Measurements from ENCODE around the gene LRRFIP1.
"Not testable (repeated sequence)": the region's sequence is repeated elsewhere in the genome, so short reads cannot be mapped to it uniquely, and the experiment has no call there.

LRRFIP1 gene

DNA sequence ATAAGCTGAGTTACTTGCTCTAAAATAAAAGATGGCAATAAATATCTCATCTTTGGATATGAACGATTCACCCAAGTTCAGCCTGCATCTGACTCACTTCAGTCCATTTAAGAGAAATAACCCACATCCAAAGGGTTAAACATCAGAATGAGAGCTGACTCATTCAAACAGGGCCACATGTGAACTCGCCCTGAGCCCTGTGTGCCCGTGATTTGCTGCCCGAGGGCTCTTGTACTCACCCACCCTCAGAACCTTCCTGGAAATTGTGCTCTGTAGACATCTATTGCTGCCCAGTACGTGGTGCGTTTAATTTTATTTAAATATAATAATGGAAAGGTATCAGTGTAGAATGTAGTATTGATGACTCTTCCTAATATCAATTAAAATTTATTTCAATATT is 104.3 kb downstream of the LRRFIP1 start:
- DNase-seq = peak in 1 of 2 donors; percentile 28

DNA sequence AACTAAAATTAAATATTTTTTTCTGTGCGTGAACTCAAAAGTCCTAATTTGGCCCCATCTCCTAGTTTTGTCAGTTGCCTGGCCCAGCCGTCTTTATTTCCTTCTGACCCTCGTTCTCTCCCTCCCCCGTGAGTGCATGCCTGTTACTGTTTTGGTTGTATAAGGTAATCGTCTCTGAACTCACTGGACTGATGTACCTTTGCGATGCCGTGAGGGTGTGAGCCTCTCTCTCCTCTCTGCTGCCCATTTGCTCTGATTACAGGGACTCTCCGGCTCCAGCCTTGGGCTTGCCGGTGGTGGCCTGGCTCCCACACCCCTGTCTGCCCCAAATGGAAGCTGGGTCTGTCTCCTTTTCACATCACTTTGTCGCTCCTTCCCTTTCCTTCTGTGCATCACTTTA is 104.7 kb downstream of the LRRFIP1 start:
- no peak for DNase-seq

- DNase-seq = no peak
Measured at GRCh38 chr2:237732790-237733381, 105.5 kb downstream of the LRRFIP1 start.

- DNase-seq = no peak
Measured at GRCh38 chr2:237733677-237734300, 106.4 kb downstream of the LRRFIP1 start.

DNA sequence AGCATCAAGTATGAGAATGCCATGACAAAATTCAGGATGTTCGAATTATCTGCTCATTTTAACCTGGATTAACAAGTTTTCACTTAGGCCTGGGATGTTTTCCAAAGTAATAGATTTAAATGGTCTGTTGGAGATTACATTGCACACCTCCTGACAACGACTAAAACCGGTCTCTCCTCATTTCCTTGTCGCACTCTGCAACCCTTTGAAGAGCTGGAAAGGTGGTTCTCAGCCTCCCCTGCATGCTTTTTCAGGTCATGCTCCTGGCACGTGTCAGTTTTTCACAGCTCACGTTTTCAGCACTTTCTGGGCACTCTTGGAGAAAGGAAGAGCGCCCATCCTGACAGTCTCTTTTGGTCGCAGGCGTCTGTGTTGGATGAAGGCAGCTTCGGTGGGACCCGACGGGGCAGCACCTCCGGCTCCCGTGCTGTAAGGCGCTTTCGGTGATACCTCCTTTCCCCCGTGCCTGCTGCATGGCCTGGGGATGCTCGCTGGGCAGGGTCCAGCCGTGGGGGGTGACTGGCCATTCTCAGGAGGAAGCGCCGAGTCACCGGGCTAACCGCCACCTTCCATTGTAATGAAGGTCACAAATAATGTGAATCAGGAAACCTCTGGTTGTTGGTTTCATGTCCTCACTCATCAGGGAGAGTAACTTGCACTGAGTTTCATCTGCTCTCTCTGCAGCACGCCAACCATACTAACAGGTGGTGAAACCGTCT is 107.7 kb downstream of the LRRFIP1 start:
- no peak for DNase-seq

DNA sequence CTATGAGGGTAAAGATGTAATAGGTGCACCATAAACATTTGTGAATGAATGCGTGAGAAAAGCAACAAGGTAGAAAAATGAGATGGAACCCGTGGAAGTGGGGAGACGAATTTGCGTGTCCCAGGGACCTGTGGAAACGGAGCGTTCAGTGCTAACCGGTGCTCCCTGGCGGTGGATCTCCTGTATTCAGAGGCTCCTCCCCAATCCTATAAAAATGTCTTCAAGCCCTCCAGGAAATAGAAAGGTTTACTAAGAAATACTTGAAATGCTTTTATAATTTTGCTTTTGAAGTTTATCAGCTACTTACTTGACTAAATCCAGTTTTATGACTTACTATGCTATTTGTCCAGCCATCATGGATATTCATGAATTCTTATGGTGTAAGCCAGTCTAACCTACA is 108.4 kb downstream of the LRRFIP1 start:
- no peak for DNase-seq

GRCh38 chr2:237736783-237737182 is 109.4 kb downstream of the LRRFIP1 start:
- no peak for DNase-seq

DNA sequence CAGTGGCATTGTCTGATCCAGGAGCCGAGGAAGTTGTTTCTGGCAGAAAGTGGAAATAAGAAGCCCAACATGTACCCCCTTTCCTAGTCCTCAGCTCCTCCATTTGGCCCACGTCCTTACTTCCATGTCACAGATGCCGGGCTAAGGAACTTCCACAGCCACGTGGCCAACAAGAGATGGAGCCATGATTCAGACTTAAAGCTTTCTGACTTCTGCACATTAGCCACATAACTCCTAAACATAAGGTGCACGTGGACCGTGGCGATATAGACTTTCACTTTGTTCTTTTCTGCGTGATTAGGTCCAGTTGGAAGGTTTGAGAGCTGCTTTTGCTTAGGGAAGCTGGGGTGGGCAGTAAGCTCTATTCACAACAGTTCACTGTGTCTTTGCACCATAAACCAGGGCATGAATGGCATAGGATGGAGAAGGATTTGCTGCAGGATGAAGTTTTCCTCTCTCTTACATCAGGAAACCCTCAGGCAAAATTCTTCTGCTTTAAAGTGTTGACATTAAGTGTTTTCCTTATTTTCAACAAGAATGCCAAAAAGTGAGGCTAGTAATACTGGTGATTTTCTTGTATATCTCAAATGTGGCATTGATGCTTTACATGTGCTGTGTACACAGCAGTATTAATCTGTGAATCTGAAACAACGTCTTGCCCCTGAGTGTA is 109.9 kb downstream of the LRRFIP1 start:
- DNase-seq = no peak

GRCh38 chr2:237738255-237738654 is 110.9 kb downstream of the LRRFIP1 start:
- DNase-seq = no peak

DNA sequence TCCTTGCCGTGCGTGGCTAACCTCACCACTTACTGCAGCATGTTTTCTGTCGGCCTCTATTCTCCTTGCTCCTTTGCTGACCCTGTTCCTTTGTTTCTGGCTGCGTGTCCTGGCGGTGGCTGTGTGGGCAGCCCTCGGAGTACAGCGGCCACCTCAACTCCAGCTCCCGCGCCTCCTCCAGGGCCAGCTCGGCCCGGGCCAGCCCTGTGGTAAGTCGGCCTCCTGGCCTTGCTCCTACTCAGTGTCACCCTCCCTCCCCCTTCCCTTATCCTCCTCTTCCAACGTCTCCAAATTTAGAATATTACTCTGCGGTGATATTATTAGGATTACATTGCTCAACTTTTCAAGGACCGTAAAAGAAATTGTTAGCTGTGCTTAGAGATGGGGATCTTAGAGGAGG is 111.7 kb downstream of the LRRFIP1 start:
- DNase-seq = no peak

- DNase-seq = no peak
Measured at GRCh38 chr2:237742191-237742590, 114.8 kb downstream of the LRRFIP1 start.

- no peak for DNase-seq
Measured at GRCh38 chr2:237742614-237743013, 115.2 kb downstream of the LRRFIP1 start.

DNA sequence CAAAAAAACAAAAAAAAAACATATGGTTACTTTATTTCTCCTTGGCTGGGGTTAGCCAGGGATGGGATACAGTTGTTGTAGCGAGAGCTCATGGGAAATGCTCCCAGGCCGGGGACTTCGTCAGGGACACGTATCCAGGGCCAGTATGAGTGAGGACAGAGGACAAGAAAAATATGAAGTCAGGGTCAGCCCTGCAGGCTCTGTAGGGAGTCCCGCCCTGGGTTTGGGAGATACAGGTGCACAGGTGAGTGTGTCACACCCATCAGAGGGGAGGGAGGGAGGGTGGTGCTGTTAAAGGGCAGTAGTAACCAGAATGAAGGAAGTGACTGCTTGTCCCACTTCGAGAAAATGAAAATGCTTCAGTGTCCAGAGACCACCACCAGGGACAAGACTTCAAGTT is 115.6 kb downstream of the LRRFIP1 start:
- DNase-seq = no peak

GRCh38 chr2:237743561-237744269 is 116.3 kb downstream of the LRRFIP1 start:
- no peak for DNase-seq

DNA sequence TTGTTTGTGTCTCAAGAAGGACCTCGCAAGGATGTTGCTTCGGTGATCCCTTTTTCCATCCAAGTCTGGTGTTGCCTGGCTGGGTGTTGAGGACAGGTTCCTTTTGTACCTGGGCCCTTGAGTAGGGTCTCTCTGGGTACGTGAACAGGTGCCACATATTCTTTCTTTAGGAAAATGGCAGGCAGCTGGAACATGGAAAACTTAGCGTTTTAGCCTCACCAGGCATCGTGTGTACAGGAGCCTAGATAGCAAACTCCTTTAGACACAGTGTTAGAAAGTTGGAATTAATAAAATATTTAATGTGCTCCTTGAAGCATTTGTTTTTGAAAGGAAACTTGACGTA is 116.9 kb downstream of the LRRFIP1 start:
- no peak for DNase-seq

DNA sequence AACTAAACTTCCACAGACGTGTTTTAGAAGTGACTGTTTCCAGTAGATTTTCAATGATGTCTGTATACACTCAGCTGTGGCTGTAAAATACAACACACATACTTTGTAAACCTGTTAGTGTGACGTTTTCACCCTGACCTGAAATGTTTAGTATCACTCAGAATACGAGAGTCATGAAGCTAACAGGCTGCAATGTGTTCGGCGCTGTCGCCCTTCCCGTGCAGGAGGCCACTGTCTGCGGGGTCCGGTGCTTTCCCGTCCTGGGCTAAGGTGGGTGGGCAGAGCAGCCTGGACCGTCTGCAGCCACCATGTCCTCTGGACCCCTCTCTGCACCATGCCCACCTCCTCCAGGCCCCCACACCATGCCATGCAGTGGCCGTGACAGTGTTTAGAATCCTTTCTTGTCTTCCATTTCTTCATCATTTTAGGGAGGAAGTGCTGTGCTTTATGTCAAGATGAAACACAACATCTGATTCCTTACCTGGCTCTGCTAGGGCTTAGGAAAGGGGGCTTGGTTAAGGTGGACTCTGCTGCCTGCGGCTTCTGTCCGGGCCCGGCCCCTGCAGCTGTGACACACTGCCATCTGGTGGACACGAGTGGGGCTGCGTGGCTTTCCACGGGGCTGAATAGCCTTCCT is 117.3 kb downstream of the LRRFIP1 start:
- peak; percentile 76 to 78 for DNase-seq

GRCh38 chr2:237745250-237745613 is 117.8 kb downstream of the LRRFIP1 start:
- no peak for DNase-seq

- DNase-seq = no peak
Measured at GRCh38 chr2:237746302-237747080, 119.1 kb downstream of the LRRFIP1 start.

DNA sequence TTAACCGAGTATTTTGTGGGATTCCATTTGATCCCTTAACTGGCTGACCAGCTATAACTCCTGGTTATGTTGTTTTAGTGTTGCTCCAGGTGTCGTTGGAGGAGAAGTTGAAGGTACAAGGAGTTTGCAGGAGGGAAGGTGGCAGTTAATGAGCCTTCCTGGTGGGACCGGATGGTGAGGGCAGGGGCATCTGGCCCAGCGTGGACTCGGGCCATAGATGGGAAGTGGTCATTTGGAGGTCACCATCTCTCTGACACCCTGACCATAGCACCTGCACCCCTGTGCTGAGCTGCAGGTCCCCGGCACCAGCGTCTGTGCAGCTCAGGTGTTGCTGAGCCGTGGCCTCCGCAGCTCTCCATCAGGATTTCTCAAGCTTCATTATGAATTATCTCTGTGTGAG is 119.8 kb downstream of the LRRFIP1 start:
- DNase-seq = no peak

DNA sequence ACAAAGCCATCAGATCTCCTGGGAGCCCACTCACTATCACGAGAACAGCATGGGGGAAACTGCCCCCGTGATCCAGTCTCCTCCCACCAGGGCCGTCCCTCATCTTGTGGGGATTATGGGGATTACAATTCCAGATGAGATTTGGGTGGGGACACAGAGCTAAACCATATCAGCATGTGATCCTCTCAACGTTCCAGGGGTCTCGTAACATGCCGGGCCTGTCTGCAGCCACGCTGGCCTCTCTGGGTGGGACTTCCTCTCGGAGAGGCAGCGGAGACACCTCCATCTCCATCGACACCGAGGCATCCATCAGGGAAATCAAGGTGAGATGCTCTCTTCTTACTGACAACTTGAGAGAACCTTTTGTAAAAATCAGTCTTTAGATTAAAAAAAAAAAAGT is 121.6 kb downstream of the LRRFIP1 start:
- DNase-seq = no peak

- DNase-seq = no peak
Measured at GRCh38 chr2:237749961-237750360, 122.6 kb downstream of the LRRFIP1 start.

DNA sequence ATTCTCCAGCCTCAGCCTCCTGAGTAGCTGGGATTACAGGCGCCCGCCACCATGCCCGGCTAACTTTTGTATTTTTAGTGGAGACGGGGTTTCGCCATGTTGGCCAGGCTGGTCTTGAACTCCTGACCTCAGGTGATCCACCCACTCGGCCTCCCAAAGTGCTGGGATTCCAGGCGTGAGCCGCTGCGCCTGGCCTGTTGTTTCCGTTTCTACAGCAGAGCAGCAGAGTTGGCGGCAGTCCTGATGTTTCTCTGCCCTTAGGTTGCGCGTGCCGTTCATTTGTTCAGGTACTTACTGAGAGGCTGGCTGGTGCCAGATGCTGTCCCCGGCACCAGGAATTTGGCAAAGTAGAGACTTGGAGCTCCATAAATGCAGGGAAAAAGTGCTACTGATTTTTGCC is 123.1 kb downstream of the LRRFIP1 start:
- not testable (repeated sequence) for DNase-seq
